Activated naive CD4-positive, alpha-beta T cell treated with anti-CD3 and anti-CD28 coated beads for 36 hours (primary cell): ENCODE data around the gene CENPX. TPM values are rescaled to one million over a fixed set of nuclear protein-coding genes. Genes with fewer than 3 reads are reported as not detected.
"Not testable (repeated sequence)": the region's sequence is repeated elsewhere in the genome, so short reads cannot be mapped to it uniquely, and the experiment has no call there.

Source experiments
- CTCF ChIA-PET: fragments of 350-600 bp; sonication (Branson Sonifier 250); formaldehyde crosslinking; loops from one replicate; lab custom pipeline; 2021; ENCODE audit warnings: antibody characterized with exemption; lab: Charles Lee
- DNase-seq: peaks from one replicate; pipeline ENCODE4 v3.0.0-alpha.2; 2020
- H3K27ac Mint-ChIP-seq: one replicate; pipeline ENCODE4 v1.8.0; 2021; ENCODE audit warnings: mild to moderate bottlenecking, mixed read lengths
- H3K27me3 Mint-ChIP-seq: one replicate; pipeline ENCODE4 v1.8.0; 2021; ENCODE audit warnings: low read depth, mixed read lengths
- H3K36me3 Mint-ChIP-seq: one replicate; pipeline ENCODE4 v1.8.0; 2021; ENCODE audit warnings: low read depth, mixed read lengths
- H3K4me1 Mint-ChIP-seq: one replicate; pipeline ENCODE4 v1.8.0; 2021; ENCODE audit warnings: low read depth, mixed read lengths
- H3K4me3 Mint-ChIP-seq: one replicate; pipeline ENCODE4 v1.8.0; 2021; ENCODE audit warnings: mild to moderate bottlenecking, moderate library complexity, mixed read lengths
- H3K9me3 Mint-ChIP-seq: one replicate; pipeline ENCODE4 v1.8.0; 2021; ENCODE audit warnings: mixed read lengths
- intact Hi-C: fragments of 100-400 bp; cut with micrococcal nuclease; formaldehyde crosslinking; loops from one replicate; pipeline ENCODE4 v1.15.1; 2023
- total RNA-seq, 2 experiments: library from RNA; stranded (reverse); gene quantifications; one replicate each; pipeline ENCODE4 v1.2.3, GENCODE V29; 2021

Gene CENPX
- total RNA-seq, 2 experiments from 2014 or later, result 55.8 to 57.8 TPM

DNA sequence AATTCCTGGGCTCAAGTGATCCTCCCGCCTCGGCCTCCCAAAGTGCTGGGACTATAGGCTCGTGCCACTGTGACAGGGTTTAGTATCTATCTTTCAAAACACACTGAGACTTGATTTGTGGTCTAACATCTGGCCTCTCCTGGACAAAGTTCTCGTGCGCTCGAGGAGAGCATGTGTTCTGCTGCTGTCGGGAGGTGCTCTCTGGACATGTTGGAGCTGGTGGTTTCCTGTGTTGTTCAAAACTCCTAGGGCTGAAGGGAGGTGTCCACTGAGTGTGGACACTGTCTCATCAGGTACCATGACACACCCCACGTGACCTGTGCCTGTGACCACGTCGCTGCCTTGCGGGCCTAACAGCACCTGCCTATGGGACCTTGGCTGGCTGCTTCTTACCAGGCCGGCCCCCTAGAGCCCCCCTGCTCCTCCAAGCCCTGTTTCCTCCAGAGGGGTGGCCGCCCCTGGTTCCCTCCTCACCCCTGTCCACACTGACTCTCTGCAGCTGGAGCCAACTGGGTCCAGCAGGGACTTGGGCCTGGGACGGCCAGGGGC lies 23.3 kb upstream of the CENPX start:
- H3K9me3 Mint-ChIP-seq, result no peaks in the 10 kb centered on the region
- peaks cover 10% of the 10 kb centered on the region for H3K4me1 Mint-ChIP-seq
- H3K4me3 Mint-ChIP-seq, result no peak overlapping the region
- CTCF ChIA-PET, result no interaction called here
- no peaks in the 10 kb centered on the region for H3K27me3 Mint-ChIP-seq
- H3K27ac Mint-ChIP-seq, result no peak overlapping the region
- intact Hi-C loops, result no loop called here
- DNase-seq, result no peak
- peaks cover 3% of the 10 kb centered on the region for H3K36me3 Mint-ChIP-seq

DNA sequence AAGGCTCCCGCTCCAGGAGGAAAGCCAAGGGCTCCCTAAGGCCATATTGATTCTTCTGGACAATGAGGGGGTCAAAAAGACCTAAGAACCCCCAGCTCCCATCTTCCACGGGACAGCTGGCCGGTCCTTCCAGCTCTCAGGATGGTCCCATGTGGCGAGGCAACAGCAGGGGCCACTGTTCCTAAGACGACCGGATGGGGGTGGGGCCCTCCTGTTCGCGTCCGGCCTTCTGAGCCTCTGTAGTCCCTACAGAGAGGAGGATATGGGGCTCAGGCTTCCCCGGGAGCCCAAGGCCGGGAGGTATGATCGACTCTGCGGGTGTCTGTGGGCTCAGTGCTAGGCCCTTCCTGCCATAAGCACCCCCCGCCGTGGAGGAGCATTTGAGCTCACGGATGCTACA lies 20.8 kb upstream of the CENPX start:
- CTCF ChIA-PET, result interaction anchor here (0.6 kb wide), 2 partner anchors 13 to 70 kb away, joined by 3 to 4 read pairs; no protein-coding TSS in a partner anchor
- Mint-ChIP-seq H3K4me3 (no peak overlapping the region), H3K4me1 (peaks cover 5% of the 10 kb centered on the region), H3K9me3 (no peaks in the 10 kb centered on the region), H3K27me3 (no peaks in the 10 kb centered on the region), H3K36me3 (peaks cover 3% of the 10 kb centered on the region), H3K27ac (no peak overlapping the region)
- intact Hi-C loops, result no loop called here
- no peak for DNase-seq

DNA sequence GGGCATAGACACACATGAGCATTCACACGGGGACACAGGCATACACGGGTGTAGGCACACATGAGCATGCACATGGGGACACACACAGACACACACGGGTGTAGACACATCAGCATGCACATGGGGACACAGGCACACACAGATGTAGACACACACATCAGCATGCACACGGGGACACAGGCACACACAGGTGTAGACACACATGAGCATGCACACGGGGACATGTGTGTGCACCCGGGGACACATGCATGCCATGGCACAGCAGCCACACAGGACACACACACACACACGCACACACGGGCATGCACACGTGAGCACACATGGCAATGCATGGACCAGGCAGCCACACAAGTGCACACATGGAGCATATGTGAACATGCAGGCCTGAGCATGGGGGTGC lies 20.0 kb upstream of the CENPX start:
- Mint-ChIP-seq H3K36me3 (peaks cover 3% of the 10 kb centered on the region), H3K4me1 (peaks cover 10% of the 10 kb centered on the region), H3K27me3 (no peaks in the 10 kb centered on the region), H3K9me3 (no peaks in the 10 kb centered on the region), H3K4me3 (no peak overlapping the region), H3K27ac (no peak overlapping the region)
- CTCF ChIA-PET, result interaction anchor here (0.6 kb wide), 1 partner anchor 12 kb away, joined by 3 read pairs; no protein-coding TSS in a partner anchor
- DNase-seq, result no peak
- intact Hi-C loops, result no loop called here

DNA sequence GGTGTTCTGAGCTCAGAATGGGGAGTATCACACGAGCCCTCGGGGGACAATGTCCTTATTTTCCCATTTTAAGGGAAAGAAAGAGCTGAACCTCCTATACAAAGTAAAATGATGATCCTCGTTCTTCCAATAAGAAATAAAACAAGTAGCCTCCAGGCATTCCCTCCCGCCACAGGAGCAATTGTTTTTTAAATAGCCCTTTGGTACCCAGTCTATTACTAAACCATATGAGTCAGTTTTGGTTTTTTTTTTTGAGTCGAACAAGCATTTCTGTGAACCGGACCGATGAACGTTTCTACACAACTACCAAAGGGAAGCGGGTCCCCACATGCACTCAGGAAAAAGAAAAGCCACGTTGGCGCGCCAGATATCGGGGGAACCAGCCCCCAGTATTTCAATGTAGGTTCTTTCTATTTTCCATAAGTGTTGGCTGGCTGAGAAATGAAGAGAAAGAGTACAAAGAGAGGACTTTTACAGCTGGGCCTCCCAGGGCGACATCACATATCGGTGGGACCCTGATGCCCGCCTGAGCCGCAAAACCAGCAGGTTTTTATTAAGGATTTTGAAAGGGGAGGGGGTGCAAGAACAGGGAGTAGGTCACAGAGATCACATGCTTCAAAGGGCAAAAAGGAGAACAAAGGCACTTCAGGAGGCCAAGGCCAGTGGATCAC lies 18.6 kb upstream of the CENPX start:
- DNase-seq, result no peak
- no peak overlapping the region for H3K4me3 Mint-ChIP-seq
- H3K36me3 Mint-ChIP-seq, result no peaks in the 10 kb centered on the region
- peaks cover 14% of the 10 kb centered on the region for H3K4me1 Mint-ChIP-seq
- no peak overlapping the region for H3K27ac Mint-ChIP-seq
- H3K27me3 Mint-ChIP-seq, result no peaks in the 10 kb centered on the region
- intact Hi-C loops, result no loop called here
- no peaks in the 10 kb centered on the region for H3K9me3 Mint-ChIP-seq
- CTCF ChIA-PET, result interaction anchor here (2.0 kb wide), 1 partner anchor 11 kb away, joined by 7 read pairs; the partner anchor contains the start of gene RAC3

DNA sequence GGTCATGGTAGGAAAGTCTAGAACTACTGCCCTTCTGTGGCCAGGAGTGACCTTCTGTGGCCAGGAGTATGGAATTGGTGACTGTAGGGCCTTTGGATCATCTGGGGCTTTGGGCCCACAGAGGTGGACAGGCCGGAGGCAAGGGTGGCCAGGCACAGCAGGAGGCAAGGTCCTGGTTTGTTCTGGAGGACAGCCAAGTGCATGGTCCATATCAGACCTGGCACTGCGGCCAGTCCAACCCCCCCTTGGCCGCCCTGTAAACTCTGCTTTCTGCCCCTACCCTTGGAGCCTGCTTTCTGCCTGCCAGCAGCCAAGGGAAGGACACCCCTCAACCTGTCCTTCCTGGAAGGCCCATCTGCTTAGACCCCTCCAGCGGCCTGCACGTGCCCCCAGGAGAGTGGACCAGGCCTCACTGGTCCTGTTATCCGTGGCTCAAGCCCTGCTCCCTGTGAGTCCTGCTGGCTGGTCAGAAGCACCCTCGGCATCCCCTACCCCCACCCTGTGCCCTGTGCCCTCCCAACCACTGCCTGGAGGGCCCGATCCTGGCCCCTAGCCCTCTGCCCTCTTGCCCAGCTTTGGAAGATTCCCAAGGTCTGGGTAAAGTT lies 17.1 kb upstream of the CENPX start:
- Mint-ChIP-seq H3K27ac (no peak overlapping the region), H3K4me1 (peaks cover 22% of the 10 kb centered on the region), H3K4me3 (no peak overlapping the region), H3K27me3 (no peaks in the 10 kb centered on the region), H3K9me3 (no peaks in the 10 kb centered on the region), H3K36me3 (peaks cover 2% of the 10 kb centered on the region)
- no peak for DNase-seq
- intact Hi-C loops, result loop anchor here (10.0 kb wide), 1 partner anchor 315 kb away; the partner anchor contains the start of gene TEX19
- CTCF ChIA-PET, result interaction anchor here (2.0 kb wide), 1 partner anchor 9 kb away, joined by 7 read pairs; the partner anchor contains the start of gene RAC3

DNA sequence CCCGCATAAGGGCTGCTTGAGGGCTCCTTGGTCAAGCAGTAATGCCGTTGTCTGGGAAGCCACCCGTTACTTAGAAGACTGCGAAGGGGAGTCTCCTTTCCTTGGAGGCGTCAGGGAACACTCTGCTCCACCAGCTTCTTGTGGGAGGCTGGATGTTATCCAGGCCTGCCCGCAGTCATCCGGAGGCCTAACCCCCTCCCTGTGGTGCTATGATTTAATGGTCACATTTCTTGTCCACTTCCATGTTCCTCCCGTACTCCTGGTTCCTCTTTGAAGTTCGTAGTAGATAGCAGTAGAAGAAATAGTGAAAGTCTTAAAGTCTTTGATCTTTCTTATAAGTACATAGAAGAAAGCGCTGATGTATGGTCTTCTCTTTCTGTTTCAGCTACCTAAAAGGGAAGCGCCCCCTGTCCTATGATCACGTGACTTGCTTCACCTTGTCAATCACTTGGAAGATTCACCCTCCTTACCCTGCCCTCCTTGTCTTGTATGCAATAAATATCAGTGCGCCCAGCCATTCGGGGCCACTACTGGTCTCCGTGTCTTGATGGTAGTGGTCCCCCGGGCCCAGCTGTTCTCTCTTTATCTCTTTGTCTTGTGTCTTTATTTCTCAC lies 16.2 kb upstream of the CENPX start:
- DNase-seq, H3K27me3 Mint-ChIP-seq, H3K4me3 Mint-ChIP-seq, CTCF ChIA-PET, H3K27ac Mint-ChIP-seq, H3K36me3 Mint-ChIP-seq, H3K9me3 Mint-ChIP-seq: not testable (repeated sequence)
- H3K4me1 Mint-ChIP-seq, result peaks cover 22% of the 10 kb centered on the region
- intact Hi-C loops, result loop anchor here (10.0 kb wide), 1 partner anchor 316 kb away; the partner anchor contains the start of gene TEX19

DNA sequence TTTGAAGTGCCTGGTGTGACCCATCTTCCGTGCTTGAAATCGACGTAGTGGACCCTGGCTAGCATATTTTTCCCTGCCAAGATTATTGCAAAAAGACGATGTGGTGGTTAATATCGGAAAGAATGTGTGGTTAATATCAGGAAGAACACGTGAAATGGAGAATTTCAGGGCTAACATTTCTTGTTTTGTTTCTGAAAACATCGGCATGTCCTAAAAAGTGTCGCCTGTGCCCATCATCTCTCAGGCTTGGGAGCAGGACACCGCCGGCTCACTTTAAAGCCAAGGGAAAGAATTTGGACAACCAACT lies 15.2 kb upstream of the CENPX start:
- H3K9me3 Mint-ChIP-seq, result no peaks in the 10 kb centered on the region
- peak overlapping the region; percentile 85 for H3K4me3 Mint-ChIP-seq
- intact Hi-C loops, result loop anchor here (1.0 to 10.0 kb wide), 3 partner anchors 15 to 317 kb away; partner anchors contain the start of genes FASN, LRRC45 and TEX19
- peak overlapping the region; percentile 82 for H3K27ac Mint-ChIP-seq
- H3K4me1 Mint-ChIP-seq, result peaks cover 22% of the 10 kb centered on the region
- DNase-seq, result no peak
- peaks cover 2% of the 10 kb centered on the region for H3K36me3 Mint-ChIP-seq
- no peaks in the 10 kb centered on the region for H3K27me3 Mint-ChIP-seq
- CTCF ChIA-PET, result interaction anchor here (0.6 to 1.6 kb wide), 14 partner anchors 9 to 448 kb away, joined by 3 to 6 read pairs (median 4); partner anchors contain the start of genes CENPX and LRRC45

DNA sequence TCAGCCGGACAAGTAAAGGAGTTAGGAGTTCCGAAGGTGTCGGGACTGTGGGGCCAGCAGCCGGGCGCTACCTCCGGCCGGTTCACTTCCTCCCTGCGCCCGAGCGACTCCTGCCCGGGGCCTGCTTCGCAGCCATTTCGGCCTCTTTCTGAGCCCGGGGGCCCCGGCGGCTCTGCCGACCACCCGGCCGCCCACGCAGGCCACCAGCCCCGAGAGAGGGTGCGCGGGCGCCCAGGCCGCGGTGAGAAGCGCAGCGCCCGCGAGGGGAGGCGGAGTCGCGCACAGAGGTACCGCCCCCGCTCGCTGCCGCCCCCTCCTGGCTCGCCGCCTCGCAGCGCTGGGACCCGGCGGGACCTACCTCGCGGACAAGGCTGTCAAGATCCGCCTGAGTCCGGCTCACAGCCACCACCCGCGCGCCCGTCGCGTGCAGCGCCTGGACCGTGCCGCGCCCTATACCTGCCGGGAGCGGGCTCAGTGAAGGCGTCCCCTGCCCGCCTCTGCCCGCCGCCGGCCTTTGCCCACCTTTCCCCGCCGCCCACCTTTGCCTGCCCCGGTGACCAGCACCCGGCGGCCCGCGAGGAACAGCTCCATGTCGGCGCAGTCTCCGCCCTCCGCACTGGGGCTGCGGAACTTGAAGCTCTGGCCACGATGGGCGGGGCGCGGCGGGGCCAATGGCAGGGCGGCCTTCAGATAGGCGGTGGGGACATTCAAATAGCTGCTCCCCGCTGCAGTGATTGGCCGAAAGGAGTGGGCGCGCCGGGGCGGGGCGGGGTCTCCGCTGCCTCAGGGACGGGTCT lies 14.6 kb upstream of the CENPX start, which contains the start of gene DCXR:
TSS of gene DCXR (minus strand) at position 606 of the 797 bp plus-strand sequence. CDS start at position 591, 15 bp downstream.
- Mint-ChIP-seq H3K4me3 (peak within 1 kb of the TSS; percentile 85), H3K9me3 (no peaks in the 10 kb centered on the region), H3K36me3 (peaks cover 2% of the 10 kb centered on the region), H3K27me3 (no peaks in the 10 kb centered on the region), H3K4me1 (peaks cover 22% of the 10 kb centered on the region), H3K27ac (peak within 1 kb of the TSS; percentile 82)
- intact Hi-C loops, result loop anchor here (1.0 to 10.0 kb wide), 3 partner anchors 14 to 318 kb away; partner anchors contain the start of genes FASN, LRRC45 and TEX19
- CTCF ChIA-PET, result interaction anchor here (0.6 to 1.6 kb wide), 14 partner anchors 9 to 448 kb away, joined by 3 to 6 read pairs (median 4); partner anchors contain the start of genes CENPX and LRRC45
- peak; percentile 96 for DNase-seq

DNA sequence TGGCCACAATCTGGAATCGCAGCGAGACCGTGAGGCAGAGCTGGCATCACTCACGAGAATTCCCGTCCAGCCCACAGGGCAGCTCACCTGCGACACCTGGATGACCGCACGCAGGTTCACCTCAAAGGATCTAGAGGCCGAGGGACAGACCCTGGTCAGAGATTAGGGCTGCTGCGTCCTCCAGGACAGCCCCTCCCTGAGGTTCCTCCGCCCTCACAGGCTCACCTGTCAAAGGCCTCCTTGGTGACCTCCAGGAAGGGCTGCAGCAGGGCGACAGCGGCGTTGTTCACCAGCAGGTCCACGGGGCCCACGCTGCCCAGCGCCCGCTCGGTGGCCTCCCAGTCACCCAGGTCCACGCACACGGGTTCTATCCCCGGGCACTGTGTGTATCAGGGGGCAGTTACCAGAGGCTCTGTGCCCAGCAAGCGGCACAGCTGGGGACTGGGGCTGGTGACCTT lies 14.0 kb upstream of the CENPX start:
- H3K9me3 Mint-ChIP-seq, result no peaks in the 10 kb centered on the region
- DNase-seq, result no peak
- H3K4me1 Mint-ChIP-seq, result peaks cover 22% of the 10 kb centered on the region
- H3K36me3 Mint-ChIP-seq, result peaks cover 2% of the 10 kb centered on the region
- CTCF ChIA-PET, result interaction anchor here (1.6 kb wide), 1 partner anchor 15 kb away, joined by 3 read pairs; no protein-coding TSS in a partner anchor
- peak overlapping the region; percentile 85 for H3K4me3 Mint-ChIP-seq
- no peak overlapping the region for H3K27ac Mint-ChIP-seq
- intact Hi-C loops, result loop anchor here (1.0 to 10.0 kb wide), 3 partner anchors 13 to 318 kb away; partner anchors contain the start of genes FASN, LRRC45 and TEX19
- no peaks in the 10 kb centered on the region for H3K27me3 Mint-ChIP-seq

DNA sequence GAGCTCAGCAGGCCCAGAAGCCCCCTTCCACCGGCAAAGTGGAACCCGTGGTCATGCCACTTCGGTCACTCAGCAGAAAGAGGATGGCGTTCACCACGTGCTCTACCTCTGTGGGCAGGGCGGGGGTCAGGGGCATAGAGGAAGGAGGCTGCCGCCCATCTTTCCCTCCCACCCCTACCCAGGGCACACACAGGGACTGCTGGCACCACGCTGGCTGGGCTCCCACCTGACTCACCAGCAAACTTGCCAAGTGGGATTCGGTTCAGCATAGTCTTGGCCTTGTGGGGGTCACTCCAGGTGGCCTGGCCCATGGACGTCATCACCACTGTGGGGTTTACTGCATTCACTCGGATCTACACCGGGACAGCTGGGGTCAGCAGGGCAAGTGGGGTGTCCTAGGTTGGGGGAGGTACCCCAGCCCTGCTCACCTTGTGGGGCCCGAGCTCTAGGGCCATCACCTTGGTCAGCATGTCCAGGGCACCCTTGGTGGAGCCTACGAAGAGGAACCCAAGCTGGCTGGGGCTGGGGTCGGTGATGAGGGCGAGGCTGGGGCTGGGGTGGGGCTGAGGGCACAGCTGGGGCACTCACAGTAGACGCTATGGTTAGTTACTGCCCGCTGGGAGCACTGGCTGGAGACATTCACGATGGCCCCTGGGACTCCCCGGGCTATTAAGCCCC lies 13.4 kb upstream of the CENPX start:
- Mint-ChIP-seq H3K4me1 (peaks cover 22% of the 10 kb centered on the region), H3K27ac (no peak overlapping the region), H3K9me3 (no peaks in the 10 kb centered on the region), H3K27me3 (no peaks in the 10 kb centered on the region), H3K4me3 (peak overlapping the region; percentile 85), H3K36me3 (peaks cover 2% of the 10 kb centered on the region)
- no peak for DNase-seq
- intact Hi-C loops, result loop anchor here (10.0 kb wide), 1 partner anchor 319 kb away; the partner anchor contains the start of gene TEX19
- CTCF ChIA-PET, result interaction anchor here (1.6 to 2.1 kb wide), 2 partner anchors 14 to 77 kb away, joined by 3 to 7 read pairs; no protein-coding TSS in a partner anchor
